HG02870 (cell line): ENCODE measurements around the gene INTS11.
"Not testable (repeated sequence)": the region's sequence is repeated elsewhere in the genome, so short reads cannot be mapped to it uniquely, and the experiment has no call there.

Experiments
- ATAC-seq: cut with Tn5 transposase; IDR thresholded peaks from one replicate; pipeline ENCODE4 v1.9.1; 2021; ENCODE audit warnings: mild to moderate bottlenecking, moderate library complexity; ENCODE audit not compliant: unreplicated experiment

INTS11 gene

DNA sequence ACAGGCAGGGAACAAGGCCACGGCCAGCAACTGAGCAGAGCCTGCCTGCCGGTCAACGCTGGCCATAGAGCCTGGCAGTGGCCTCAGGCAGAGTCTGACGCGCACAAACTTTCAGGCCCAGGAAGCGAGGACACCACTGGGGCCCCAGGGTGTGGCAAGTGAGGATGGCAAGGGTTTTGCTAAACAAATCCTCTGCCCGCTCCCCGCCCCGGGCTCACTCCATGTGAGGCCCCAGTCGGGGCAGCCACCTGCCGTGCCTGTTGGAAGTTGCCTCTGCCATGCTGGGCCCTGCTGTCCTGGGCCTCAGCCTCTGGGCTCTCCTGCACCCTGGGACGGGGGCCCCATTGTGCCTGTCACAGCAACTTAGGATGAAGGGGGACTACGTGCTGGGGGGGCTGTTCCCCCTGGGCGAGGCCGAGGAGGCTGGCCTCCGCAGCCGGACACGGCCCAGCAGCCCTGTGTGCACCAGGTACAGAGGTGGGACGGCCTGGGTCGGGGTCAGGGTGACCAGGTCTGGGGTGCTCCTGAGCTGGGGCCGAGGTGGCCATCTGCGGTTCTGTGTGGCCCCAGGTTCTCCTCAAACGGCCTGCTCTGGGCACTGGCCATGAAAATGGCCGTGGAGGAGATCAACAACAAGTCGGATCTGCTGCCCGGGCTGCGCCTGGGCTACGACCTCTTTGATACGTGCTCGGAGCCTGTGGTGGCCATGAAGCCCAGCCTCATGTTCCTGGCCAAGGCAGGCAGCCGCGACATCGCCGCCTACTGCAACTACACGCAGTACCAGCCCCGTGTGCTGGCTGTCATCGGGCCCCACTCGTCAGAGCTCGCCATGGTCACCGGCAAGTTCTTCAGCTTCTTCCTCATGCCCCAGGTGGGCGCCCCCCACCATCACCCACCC lies 6.9 kb upstream of the INTS11 start, which contains the start of gene TAS1R3:
TSS of gene TAS1R3 (plus strand) at position 213 of the 898 bp plus-strand sequence. CDS start at position 279, 66 bp downstream.
- no peak for ATAC-seq

- no peak for ATAC-seq
Observed at GRCh38 chr1:1330366-1331067, 6.1 kb upstream of the INTS11 start.

DNA sequence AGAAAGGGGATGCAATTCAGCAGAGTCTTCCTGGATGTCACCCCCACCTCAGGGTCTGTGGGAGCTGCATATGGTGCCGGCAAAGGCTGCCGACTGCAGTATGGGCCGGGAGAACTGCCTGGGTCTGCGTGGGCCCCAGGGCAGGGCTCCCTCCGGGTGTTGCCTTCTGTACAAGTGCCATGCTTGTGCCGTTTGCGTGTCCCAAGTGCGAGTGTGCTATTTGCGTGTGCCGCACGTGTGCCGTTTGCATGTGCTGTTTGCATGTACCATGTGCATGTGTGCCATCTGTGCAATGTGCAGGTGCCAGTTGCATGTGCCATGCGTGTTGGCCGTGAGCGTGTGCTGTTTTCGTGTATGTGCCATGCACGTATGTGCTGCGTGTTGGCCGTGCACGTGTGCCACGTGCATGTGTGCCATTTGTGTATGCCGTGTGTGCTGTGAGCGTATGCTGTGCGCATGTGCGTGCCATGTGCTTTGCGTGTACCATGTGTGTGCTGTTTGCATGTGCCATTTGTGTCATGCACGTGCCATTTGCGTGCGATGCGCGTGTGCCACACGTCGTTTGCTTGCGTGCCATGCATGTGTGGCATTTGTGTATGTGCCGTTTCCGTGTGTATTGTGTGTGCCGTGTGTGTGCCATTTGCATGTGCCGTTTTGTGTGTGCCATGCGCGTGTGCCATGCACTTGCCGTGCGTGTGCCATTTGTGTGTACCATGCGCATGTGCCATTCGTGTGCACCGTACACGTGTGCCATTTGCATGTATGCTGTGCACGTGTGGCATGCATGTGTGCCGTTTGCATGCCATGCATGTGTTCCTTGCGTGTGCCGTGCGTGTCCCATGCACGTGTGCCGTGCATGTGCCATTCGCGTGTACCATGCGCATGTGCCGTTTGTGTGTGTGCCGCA lies 5.1 kb upstream of the INTS11 start:
- no peak for ATAC-seq

GRCh38 chr1:1328254-1328653 lies 3.8 kb upstream of the INTS11 start:
- no peak for ATAC-seq

DNA sequence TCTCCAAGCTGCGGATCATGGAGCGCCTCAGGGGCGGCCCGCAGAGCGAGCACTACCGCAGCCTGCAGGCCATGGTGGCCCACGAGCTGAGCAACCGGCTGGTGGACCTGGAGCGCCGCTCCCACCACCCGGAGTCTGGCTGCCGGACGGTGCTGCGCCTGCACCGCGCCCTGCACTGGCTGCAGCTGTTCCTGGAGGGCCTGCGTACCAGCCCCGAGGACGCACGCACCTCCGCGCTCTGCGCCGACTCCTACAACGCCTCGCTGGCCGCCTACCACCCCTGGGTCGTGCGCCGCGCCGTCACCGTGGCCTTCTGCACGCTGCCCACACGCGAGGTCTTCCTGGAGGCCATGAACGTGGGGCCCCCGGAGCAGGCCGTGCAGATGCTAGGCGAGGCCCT lies 2.8 kb upstream of the INTS11 start:
- ATAC-seq = no peak

DNA sequence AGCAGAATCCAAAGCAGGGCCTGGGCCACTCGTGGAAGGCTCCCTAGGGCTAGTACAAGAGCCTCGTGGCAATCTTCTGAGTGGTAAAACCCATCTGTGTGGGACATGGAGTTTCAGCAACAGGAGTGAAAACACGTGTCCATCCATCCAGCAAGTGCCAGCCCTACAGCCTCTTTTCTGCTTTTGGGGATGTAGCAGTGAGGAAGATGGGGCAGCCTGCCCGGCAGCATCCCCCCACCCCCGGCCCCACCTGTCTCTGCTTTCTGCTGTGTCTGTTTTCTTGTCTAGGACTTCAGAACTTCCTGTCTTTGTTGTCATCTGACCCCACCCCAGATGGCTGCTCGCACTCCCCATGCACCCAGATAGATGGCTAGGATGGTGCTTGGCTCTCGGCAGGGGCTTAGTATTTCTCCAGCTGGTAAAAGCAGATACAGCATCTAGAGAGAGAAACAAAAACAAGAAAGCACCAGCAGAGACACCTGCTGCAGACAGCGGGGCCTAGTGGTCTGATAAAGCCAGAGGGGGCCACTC lies 1.7 kb upstream of the INTS11 start:
- no peak for ATAC-seq

DNA sequence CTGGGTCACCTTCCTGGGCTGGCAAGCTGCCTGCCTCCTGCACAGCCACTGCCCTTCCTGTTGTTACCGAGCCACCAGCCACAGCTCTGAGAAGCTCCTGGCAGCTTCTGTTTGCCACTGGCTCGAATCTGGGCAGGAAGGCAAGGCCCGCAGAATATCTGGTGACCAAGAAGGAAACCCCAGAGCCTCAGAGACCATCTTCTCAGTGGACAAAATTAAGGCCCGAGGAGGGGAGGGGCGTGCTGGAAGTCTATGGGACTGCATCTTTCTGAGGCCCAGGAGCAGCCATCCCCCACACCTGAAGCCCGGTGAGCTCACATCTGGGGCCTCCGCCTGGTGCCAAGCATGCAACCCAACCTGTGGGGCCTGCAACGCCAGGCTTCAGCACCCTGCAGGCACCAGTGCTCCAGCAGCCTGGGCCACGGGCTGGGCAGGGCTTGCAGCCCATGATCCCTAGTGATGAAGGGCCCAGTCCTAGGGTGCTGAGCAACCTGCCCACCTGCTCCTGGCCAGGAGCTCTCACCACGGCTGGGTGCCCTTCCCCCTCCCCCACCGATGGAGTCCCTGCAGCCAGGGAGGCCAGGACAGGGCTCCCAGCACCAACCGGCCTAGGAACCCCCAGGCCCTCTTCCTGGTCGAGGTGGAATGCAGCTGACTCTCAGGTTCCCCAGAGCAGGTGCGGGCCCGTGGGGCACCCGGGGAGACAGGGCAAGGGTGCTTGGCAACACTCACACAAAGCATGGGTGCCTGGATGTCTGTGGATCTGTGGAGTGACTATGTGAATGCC lies 1.0 kb upstream of the INTS11 start:
- no peak for ATAC-seq

DNA sequence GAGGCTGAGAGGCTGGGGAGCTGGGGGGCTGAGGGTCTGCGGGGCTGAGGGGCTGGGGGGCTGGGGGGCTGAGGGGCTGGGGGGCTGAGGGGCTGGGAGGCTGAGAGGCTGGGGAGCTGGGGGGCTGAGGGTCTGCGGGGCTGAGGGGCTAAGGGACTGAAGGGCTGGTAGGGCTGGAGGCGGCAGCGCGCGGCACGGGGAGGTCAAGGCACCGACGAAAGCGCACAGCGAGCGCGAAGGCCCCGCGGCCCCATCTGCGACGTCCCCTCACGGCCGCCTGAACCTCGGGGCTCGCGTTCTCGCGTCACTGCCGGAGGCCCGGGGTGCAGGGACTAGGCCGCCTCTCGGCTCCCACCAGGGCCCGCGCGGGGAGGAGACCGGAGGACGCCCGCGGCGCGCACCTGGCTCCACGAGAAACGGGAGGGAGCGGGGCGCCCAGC lies 356 bp downstream of the INTS11 start:
- peak; percentile 23 for ATAC-seq

- no peak for ATAC-seq
Observed at GRCh38 chr1:1322952-1323351, 1.5 kb downstream of the INTS11 start.

- no peak for ATAC-seq
Observed at GRCh38 chr1:1322418-1322817, 2.0 kb downstream of the INTS11 start.

GRCh38 chr1:1321477-1321876 lies 3.0 kb downstream of the INTS11 start:
- no peak for ATAC-seq

GRCh38 chr1:1320666-1321448 lies 3.6 kb downstream of the INTS11 start:
- no peak for ATAC-seq

DNA sequence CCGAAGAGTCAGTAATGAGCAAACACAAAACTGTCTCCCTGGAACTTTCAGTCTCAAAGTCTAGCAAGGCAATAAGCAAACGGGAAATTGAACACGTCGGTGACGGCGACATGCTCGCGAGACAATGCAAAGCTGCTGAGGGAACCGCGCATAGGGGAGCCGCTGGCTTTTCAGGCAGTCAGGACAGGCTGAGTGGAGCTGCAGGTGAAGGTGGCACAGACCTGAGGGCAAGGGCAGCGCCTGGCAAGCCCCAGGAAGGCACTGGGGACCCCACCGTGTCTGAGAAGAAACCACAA lies 4.9 kb downstream of the INTS11 start:
- no peak for ATAC-seq

DNA sequence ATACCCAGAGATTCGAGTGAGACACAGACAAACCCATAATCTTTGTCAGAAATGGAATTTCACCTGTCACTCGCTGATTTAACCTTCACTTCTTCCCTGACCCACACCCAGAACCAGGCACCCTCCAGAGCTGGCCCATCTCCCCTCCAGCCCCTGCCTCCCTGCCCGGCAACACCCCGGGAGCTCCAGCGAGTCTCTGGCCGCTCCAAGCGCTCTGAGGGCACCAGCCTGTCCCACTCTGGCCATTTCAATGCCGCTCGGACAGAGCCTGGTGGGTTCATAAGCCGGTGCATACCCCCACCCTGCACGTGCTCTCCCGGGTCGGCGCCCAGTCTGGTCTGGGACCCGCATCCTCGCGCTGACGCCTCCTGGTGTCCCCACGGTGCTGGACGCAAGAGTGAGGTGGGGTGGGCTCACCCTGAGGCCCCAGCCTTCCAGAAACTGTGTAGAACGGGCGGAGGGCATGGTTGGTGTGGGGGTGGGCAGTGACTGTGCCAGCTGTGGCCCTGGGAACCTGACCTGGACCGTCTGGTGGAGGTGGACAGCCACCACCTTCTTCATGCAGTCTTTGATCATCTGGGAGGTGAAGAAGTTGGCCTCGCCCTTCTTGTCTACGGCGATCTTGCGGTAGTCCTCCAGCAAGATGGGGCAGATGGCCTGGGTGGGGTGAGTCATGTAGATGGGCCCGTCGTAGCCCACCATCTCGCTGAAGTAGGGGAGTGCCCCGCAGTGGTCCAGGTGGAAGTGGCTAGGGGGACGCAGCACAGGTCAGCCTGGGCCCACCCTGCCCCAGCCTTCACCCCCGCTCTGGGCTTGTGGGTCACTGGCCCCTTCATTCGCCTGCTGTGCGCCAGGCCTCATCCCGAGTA lies 5.4 kb downstream of the INTS11 start:
- no peak for ATAC-seq

DNA sequence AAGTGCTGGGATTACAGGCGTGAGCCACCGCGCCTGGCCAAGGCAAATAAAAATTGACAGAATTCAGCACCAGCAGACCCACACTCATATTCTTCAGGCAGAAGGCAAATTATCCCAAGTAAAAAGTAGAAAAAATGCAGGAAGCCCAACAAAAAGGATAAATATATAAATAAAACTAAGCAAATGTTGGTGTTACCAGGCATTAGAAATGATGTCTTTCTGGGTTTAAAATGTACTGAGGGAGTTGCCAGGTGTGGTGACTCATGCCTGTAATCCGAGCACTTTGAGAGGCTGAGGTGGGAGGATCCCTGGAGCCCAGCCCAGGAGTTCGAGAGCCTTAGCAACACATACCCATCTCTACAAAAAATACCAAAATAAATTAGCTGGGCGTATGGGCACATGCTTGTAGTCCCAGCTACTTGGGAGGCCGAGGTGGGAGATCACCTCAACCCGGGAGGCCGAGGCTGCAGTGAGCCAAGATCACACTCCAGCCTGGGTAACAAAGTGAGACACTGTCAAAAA lies 6.3 kb downstream of the INTS11 start:
- no peak for ATAC-seq

- no peak for ATAC-seq
Observed at GRCh38 chr1:1317420-1317819, 7.0 kb downstream of the INTS11 start.

DNA sequence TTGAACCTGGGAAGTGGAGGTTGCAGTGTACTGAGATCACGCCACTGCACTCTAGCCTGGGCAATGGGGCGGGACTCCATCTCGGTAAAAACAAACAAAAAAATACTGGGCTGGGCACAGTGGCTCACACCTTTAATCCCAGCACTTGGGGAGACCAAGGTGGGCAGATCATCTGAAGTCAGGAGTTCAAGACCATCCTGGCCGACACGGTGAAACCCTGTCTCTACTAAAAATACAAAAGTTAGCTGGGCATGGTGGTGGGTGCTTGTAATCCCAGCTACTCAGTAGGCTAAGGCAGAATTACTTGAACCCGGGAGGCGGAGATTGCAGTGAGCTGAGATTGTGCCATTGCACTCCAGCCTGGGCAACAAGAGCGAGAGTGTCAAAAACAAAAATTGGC lies 8.3 kb downstream of the INTS11 start:
- ATAC-seq = not testable (repeated sequence)

DNA sequence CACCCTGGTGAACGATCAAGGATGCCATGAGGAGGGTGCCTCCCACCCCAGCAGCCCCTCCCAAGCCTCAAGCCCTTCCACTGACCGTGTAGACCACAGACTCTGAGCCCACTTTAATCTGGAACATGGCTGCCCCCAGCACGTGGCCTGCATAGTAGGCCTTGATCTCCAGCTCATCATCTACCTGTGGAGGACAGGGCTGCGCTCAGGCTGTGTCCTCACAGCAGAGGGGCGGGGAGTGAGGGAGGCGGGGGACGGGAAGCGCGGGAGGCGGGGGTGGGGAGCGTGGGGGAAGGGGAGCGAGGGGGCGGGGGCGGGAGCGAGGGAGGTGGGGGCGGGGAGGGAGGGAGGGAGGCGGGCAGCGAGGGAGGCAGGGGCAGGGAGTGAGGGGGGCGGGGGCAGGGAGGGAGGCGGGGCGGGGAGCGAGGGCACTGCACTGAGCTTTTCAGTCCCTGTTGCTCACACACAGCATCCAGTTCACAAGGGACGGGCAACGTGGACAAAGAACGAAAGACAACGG lies 9.0 kb downstream of the INTS11 start:
- ATAC-seq = no peak
